ENCODE measurements around the gene ABCA9. TPM values are rescaled to one million over a fixed set of nuclear protein-coding genes. Genes with fewer than 3 reads are reported as not detected.
A peak's percentile ranks its signal among the peaks of the same experiment; 100 is the strongest.

The ABCA9 gene
- total and polyA plus RNA-seq, 2 of the 13 experiments (the other 11 are each of a cell fraction or from before 2014, with no cell fraction given), result 0.04 TPM; not detected in 1

- TF ChIP-seq YY1 (IDR thresholded peaks at IDR 0.05; ENCODE audit: insufficient read depth, insufficient replicate concordance, low read depth, low read length), result no peak
- TF ChIP-seq ZBTB49 (CRISPR knock-in tag; IDR thresholded peaks at IDR 0.05; ENCODE audit: borderline replicate concordance), result no peak
- no peak for TF ChIP-seq DNMT1 (CRISPR knock-in tag; IDR thresholded peaks at IDR 0.05)
- 0 out of 2 replicates have a peak, but pooled peaks have one; percentile 18 for TF ChIP-seq ZNF441 (CRISPR knock-in tag; IDR thresholded peaks at IDR 0.05; ENCODE audit: borderline replicate concordance)
- peak; percentile 99 for TF ChIP-seq MED8 (CRISPR knock-in tag; IDR thresholded peaks at IDR 0.05; ENCODE audit: insufficient replicate concordance)
- TF ChIP-seq ZSCAN31 (CRISPR knock-in tag; IDR thresholded peaks at IDR 0.05; ENCODE audit: low read depth), result peak; percentile 44; the same call in 1 of the 2 replicates
- 0 out of 2 replicates have a peak, but pooled peaks have one; percentile 12 for TF ChIP-seq FOXC1 (CRISPR knock-in tag; IDR thresholded peaks at IDR 0.05; ENCODE audit: borderline replicate concordance)
- peak; percentile 74; the same call in 1 of the 2 replicates for TF ChIP-seq ZBTB7B (CRISPR knock-in tag; IDR thresholded peaks at IDR 0.05)
- TF ChIP-seq ZFP82 (CRISPR knock-in tag; IDR thresholded peaks at IDR 0.05; ENCODE audit: borderline replicate concordance), result no peak
- peak; percentile 88; the same call in 1 of the 2 replicates for TF ChIP-seq TOE1 (CRISPR knock-in tag; IDR thresholded peaks at IDR 0.05)
- TF ChIP-seq THAP7 (CRISPR knock-in tag; IDR thresholded peaks at IDR 0.05), result no peak
- no peak for TF ChIP-seq KLF12 (CRISPR knock-in tag; IDR thresholded peaks at IDR 0.05; ENCODE audit: borderline replicate concordance)
- TF ChIP-seq ZFP62 (CRISPR knock-in tag; IDR thresholded peaks at IDR 0.05), result no peak
- no peak for TF ChIP-seq ZBTB38 (CRISPR knock-in tag; IDR thresholded peaks at IDR 0.05)
- TF ChIP-seq ZNF33A (CRISPR knock-in tag; IDR thresholded peaks at IDR 0.05; ENCODE audit: borderline replicate concordance), result no peak
- TF ChIP-seq ZNF564 (CRISPR knock-in tag; IDR thresholded peaks at IDR 0.05), result no peak; the same call in 1 of the 2 replicates
- no peak for TF ChIP-seq MXI1 (IDR thresholded peaks at IDR 0.05; ENCODE audit: borderline replicate concordance, low read depth, low read length)
- peak; percentile 97 for TF ChIP-seq PPARG (CRISPR knock-in tag; conservative IDR thresholded peaks at IDR 0.05)
- TF ChIP-seq FOXK1 (CRISPR knock-in tag; IDR thresholded peaks at IDR 0.05; ENCODE audit: borderline replicate concordance, low read depth), result peak; percentile 88; the same call in 1 of the 2 replicates
- TF ChIP-seq ZNF577 (CRISPR knock-in tag; IDR thresholded peaks at IDR 0.05; ENCODE audit: borderline replicate concordance, low read depth), result no peak
- TF ChIP-seq ZMAT3 (CRISPR knock-in tag; conservative IDR thresholded peaks at IDR 0.05), result no peak; the same call in 1 of the 2 replicates
- peak; percentile 47; the same call in 1 of the 2 replicates for TF ChIP-seq ZNF644 (CRISPR knock-in tag; IDR thresholded peaks at IDR 0.05; ENCODE audit: low read depth)
- TF ChIP-seq HDAC6 (IDR thresholded peaks at IDR 0.05; ENCODE audit: low read depth, low read length), result no peak
- TF ChIP-seq PCBP1 (IDR thresholded peaks at IDR 0.05; ENCODE audit: borderline replicate concordance, low read depth, low read length), result no peak
- TF ChIP-seq FOXP4 (CRISPR knock-in tag; IDR thresholded peaks at IDR 0.05), result peak; percentile 98
These were observed 13.1 kb downstream of the ABCA9 start (continued) for GRCh38 chr17:69047368-69048263.
